H1 (cell line): ENCODE data around the gene OTUD1. TPM values are rescaled to one million over a fixed set of nuclear protein-coding genes. Genes with fewer than 3 reads are reported as not detected.

ENCODE experiments used
- CTCF ChIA-PET: fragments of 300-600 bp; sonication (Branson Sonifier 250); formaldehyde crosslinking; loops from one replicate; lab custom pipeline; 2021; ENCODE audit not compliant: partially characterized antibody; lab: Charles Lee
- POLR2A ChIA-PET: fragments of 300-600 bp; sonication (Branson Sonifier 250); formaldehyde crosslinking; loops from one replicate; lab custom pipeline; 2021; ENCODE audit warnings: inconsistent platforms; ENCODE audit not compliant: partially characterized antibody; lab: Charles Lee
- DNase-seq, 2 experiments: peaks; one replicate each; pipeline versions ENCODE4 v3.0.0 to v3.0.0-alpha.2; 2010 to 2022; ENCODE audit warnings: low spot score in 2 of 2, low read depth in 1 of 2, mixed read lengths in 1 of 2
- FAIRE-seq: peaks from 2 replicates; lab custom pipeline; 2011; peaks lifted over from hg19 to GRCh38; lab: Jason Lieb, UNC
- H2AFZ ChIP-seq: 2 replicates; pipeline ENCODE4 v1.8.1; 2012; ENCODE audit warnings: low read length, inconsistent platforms
- H2AK5ac ChIP-seq: 2 replicates; pipeline ENCODE4 v1.6.1; 2013; ENCODE audit warnings: low read depth, low read length
- H2BK120ac ChIP-seq: replicated peaks from 2 replicates; pipeline ENCODE3; 2013; ENCODE audit warnings: low read depth, low read length, inconsistent platforms
- H2BK12ac ChIP-seq: 2 replicates; pipeline ENCODE4 v1.6.1; 2013; ENCODE audit warnings: low read depth, low read length
- H2BK15ac ChIP-seq: 2 replicates; pipeline ENCODE4 v1.6.1; 2013; ENCODE audit warnings: low read length
- H2BK20ac ChIP-seq: 2 replicates; pipeline ENCODE4 v1.6.1; 2013; ENCODE audit warnings: low read length
- H2BK5ac ChIP-seq: 2 replicates; pipeline ENCODE4 v1.6.1; 2013; ENCODE audit warnings: low read depth, low read length
- H3K14ac ChIP-seq: 2 replicates; pipeline ENCODE4 v1.6.1; 2013; ENCODE audit warnings: inconsistent platforms; ENCODE audit not compliant: insufficient read length
- H3K18ac ChIP-seq: 2 replicates; pipeline ENCODE4 v1.6.1; 2013; ENCODE audit warnings: low read length; ENCODE audit errors: extremely low read depth
- H3K23ac ChIP-seq: 2 replicates; pipeline ENCODE4 v1.6.1; 2013; ENCODE audit warnings: inconsistent platforms; ENCODE audit not compliant: insufficient read length
- H3K23me2 ChIP-seq: 2 replicates; pipeline ENCODE4 v1.6.1; 2013; ENCODE audit warnings: low read depth, low read length
- H3K27ac ChIP-seq: 2 replicates; pipeline ENCODE4 v1.6.1; 2011; ENCODE audit warnings: low read depth, low read length, inconsistent platforms
- H3K27me3 ChIP-seq, 4 experiments: replicated peaks in 1 of 4; 1 replicate in 1 of 4; 2 replicates in 3 of 4; pipeline versions ENCODE4 v1.6.1 to v1.8.1; 2011 to 2013; ENCODE audit warnings: low read length in 3 of 4, mild to moderate bottlenecking in 3 of 4, inconsistent platforms in 2 of 4, mixed read lengths in 2 of 4, moderate library complexity in 1 of 4; ENCODE audit not compliant: control insufficient read depth in 3 of 4, insufficient read depth in 3 of 4; ENCODE audit errors: extremely low read depth in 1 of 4
- H3K36me3 ChIP-seq, 4 experiments: 2 replicates each; pipeline versions ENCODE4 v1.6.1 to v1.8.1; 2011 to 2013; ENCODE audit warnings: mild to moderate bottlenecking in 4 of 4, low read length in 3 of 4, moderate library complexity in 2 of 4, control low read depth in 1 of 4, inconsistent platforms in 1 of 4; ENCODE audit not compliant: insufficient read depth in 4 of 4, control insufficient read depth in 2 of 4
- H3K4ac ChIP-seq: replicated peaks from 2 replicates; pipeline ENCODE3; 2013; ENCODE audit warnings: low read length, low read depth, mixed read lengths, inconsistent platforms; ENCODE audit not compliant: insufficient read length
- H3K4me1 ChIP-seq, 4 experiments: replicated peaks in 1 of 4; 1 replicate in 1 of 4; 2 replicates in 3 of 4; pipeline versions ENCODE4 v1.6.1 to v1.8.1; 2011 to 2013; ENCODE audit warnings: low read length in 3 of 4, inconsistent platforms in 2 of 4, mixed read lengths in 1 of 4; ENCODE audit not compliant: insufficient read depth in 4 of 4, control insufficient read depth in 3 of 4
- H3K4me2 ChIP-seq, 2 experiments: 2 replicates each; pipeline versions ENCODE4 v1.6.1 to v1.8.1; 2011 to 2013; ENCODE audit warnings: low read depth in 2 of 2, low read length in 2 of 2, control low read depth in 1 of 2, inconsistent platforms in 1 of 2, mild to moderate bottlenecking in 1 of 2; ENCODE audit not compliant: insufficient read depth in 1 of 2
- H3K4me3 ChIP-seq, 4 experiments: fragments of 200-600, 300-600 bp in 1 of 4; sonication (generic), shearing (Covaris generic), sonication (Bioruptor Twin) in 1 of 4; 2 replicates each; pipeline versions ENCODE4 v1.5.1 to v1.8.1; 2011 to 2016; ENCODE audit warnings: low read length in 4 of 4, low read depth in 3 of 4, control low read depth in 2 of 4, inconsistent platforms in 2 of 4, mild to moderate bottlenecking in 2 of 4, mixed read lengths in 1 of 4, moderate library complexity in 1 of 4; ENCODE audit not compliant: insufficient read depth in 2 of 4; ENCODE audit errors: extremely low read depth in 1 of 4
- H3K56ac ChIP-seq: replicated peaks from 2 replicates; pipeline ENCODE3; 2013; ENCODE audit warnings: low read depth, mild to moderate bottlenecking, mixed read lengths, low read length, inconsistent platforms; ENCODE audit not compliant: insufficient read length
- H3K79me1 ChIP-seq: 2 replicates; pipeline ENCODE4 v1.6.1; 2013; ENCODE audit warnings: low read depth, low read length, control low read depth
- H3K79me2 ChIP-seq, 2 experiments: 2 replicates each; pipeline versions ENCODE4 v1.6.1 to v1.8.1; 2012 to 2013; ENCODE audit warnings: low read length in 2 of 2, mild to moderate bottlenecking in 2 of 2, inconsistent platforms in 1 of 2; ENCODE audit not compliant: insufficient read depth in 2 of 2, control insufficient read depth in 1 of 2
- H3K9ac ChIP-seq, 4 experiments: replicated peaks in 1 of 4; 1 replicate in 1 of 4; 2 replicates in 3 of 4; pipeline versions ENCODE4 v1.6.1 to v1.8.1; 2011 to 2013; ENCODE audit warnings: low read depth in 3 of 4, low read length in 3 of 4, control low read depth in 2 of 4, mild to moderate bottlenecking in 2 of 4, moderate library complexity in 2 of 4, inconsistent platforms in 1 of 4; ENCODE audit errors: extremely low read depth in 1 of 4
- H3K9me3 ChIP-seq, 2 experiments: 2 replicates each; pipeline versions ENCODE4 v1.6.1 to v1.8.1; 2012 to 2013; ENCODE audit warnings: mild to moderate bottlenecking in 2 of 2, moderate library complexity in 2 of 2, control low read depth in 1 of 2, inconsistent platforms in 1 of 2, low read depth in 1 of 2, low read length in 1 of 2, mixed read lengths in 1 of 2; ENCODE audit not compliant: insufficient read depth in 2 of 2
- H4K20me1 ChIP-seq, 2 experiments: replicated peaks in 1 of 2; 2 replicates each; pipeline versions ENCODE3 to v1.8.1; 2011 to 2013; ENCODE audit warnings: inconsistent platforms in 2 of 2, low read length in 2 of 2, mild to moderate bottlenecking in 1 of 2; ENCODE audit not compliant: insufficient read depth in 2 of 2, control insufficient read depth in 1 of 2
- H4K5ac ChIP-seq: 2 replicates; pipeline ENCODE4 v1.6.1; 2013; ENCODE audit warnings: low read length, low read depth, mixed read lengths, inconsistent platforms; ENCODE audit not compliant: insufficient read length
- H4K8ac ChIP-seq: 2 replicates; pipeline ENCODE4 v1.8.0; 2013; ENCODE audit warnings: mild to moderate bottlenecking, moderate library complexity, low read length, inconsistent platforms; ENCODE audit not compliant: insufficient read depth; ENCODE audit errors: extremely low read depth
- H4K91ac ChIP-seq: replicated peaks from 2 replicates; pipeline ENCODE3; 2013; ENCODE audit warnings: low read length, mixed read lengths, inconsistent platforms; ENCODE audit not compliant: insufficient read length
- CBX5 ChIP-seq: fragments of 300-800, 300-1000 bp; sonication (generic); IDR thresholded peaks from 2 replicates; pipeline ENCODE4 v1.7.1; 2016; ENCODE audit warnings: antibody characterized with exemption, low read length, low read depth
- POU5F1 ChIP-seq: IDR thresholded peaks from 2 replicates; pipeline ENCODE4 v1.6.1; 2011; ENCODE audit warnings: low read depth, mild to moderate bottlenecking, low read length, moderate library complexity
- RXRA ChIP-seq: IDR thresholded peaks from 2 replicates; pipeline ENCODE4 v1.6.1; 2011; ENCODE audit warnings: low read depth, mild to moderate bottlenecking, low read length, moderate library complexity; ENCODE audit not compliant: insufficient read depth
- SAP30 ChIP-seq: fragments of 300-600 bp; sonication (generic); IDR thresholded peaks from 2 replicates; pipeline ENCODE4 v1.7.1; 2012; ENCODE audit warnings: low read length, moderate library complexity, mild to moderate bottlenecking, inconsistent platforms; ENCODE audit not compliant: insufficient read depth, insufficient replicate concordance
- TAF1 ChIP-seq: IDR thresholded peaks from 2 replicates; pipeline ENCODE4 v1.6.1; 2011; ENCODE audit warnings: mild to moderate bottlenecking, low read depth, low read length
- WGBS, 2 experiments: shearing (Covaris generic) in 1 of 2; methylation state at CpG; one replicate each; pipeline versions ENCODE4 v1.1.6 to v1.1.7; 2013 to 2015; ENCODE audit warnings: low lambda C conversion rate in 2 of 2, mixed read lengths in 2 of 2, inconsistent platforms in 1 of 2, low coverage in 1 of 2, missing lambda C conversion rate in 1 of 2; ENCODE audit not compliant: insufficient replicate concordance in 2 of 2, insufficient coverage in 1 of 2, insufficient read length in 1 of 2; ENCODE audit errors: extremely low coverage in 1 of 2, missing lambda C conversion rate in 1 of 2; 5-methylcytosine and 5-hydroxymethylcytosine counted together
- polyA plus RNA-seq, 7 experiments: library from polyadenylated mRNA; depleted of rRNA in 3 of 7; stranded (reverse) in 5 of 7; unstranded in 2 of 7; fragments of >200 nt in 5 of 7; fragments of 200-250 nt in 2 of 7; gene quantifications; 1 replicate in 5 of 7; 2 replicates in 1 of 7; 4 replicates in 1 of 7; pipeline versions ENCODE4 v1.2.1 to v1.2.3, GENCODE V29; 2011 to 2013; ENCODE audit warnings: missing spikeins in 2 of 7, mixed read lengths in 2 of 7
- total RNA-seq: library from RNA; stranded (reverse); fragmentation: NEBNext Ultra II Directional; extraction: Animal tissue kit (Norgen Biotek cat#: 25700); gene quantifications from 2 replicates; pipeline ENCODE4 v1.2.1, GENCODE V29; 2021

The OTUD1 gene
- total and polyA plus RNA-seq, 2 of the 8 experiments (the other 6 are each of a cell fraction or from before 2014, with no cell fraction given): 1.3 to 7.1 TPM

DNA sequence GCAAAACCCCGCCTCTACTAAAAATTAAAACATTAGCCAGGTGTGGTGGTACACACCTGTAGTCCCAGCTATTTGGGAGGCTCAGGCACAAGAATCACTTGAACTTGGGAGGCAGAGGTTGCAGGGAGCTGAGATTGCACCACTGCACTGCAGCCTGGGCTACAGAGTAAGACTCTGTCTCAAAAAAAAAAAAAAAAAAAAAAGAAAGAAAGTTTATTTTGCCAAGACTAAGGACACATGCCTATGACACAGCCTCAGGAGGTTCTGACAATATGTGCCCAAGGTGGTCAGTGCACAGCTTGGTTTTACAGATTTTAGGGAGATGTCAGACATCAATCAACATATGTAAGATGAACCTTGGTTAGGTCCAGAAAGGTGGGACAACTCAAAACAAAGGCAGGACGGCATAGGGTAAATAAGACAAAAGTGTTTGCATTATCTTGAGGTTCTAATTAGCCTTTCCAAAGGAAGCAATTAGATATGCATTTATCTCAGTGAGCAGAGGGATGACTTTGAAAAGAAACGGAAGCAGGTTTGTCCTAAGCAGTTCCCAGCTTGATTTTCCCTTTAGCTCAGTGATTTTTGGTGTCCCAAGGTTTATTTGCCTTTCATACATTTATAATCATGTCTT lies 20.7 kb upstream of the OTUD1 start:
- TF ChIP-seq SAP30 (no peak), TAF1 (no peak), POU5F1 (no peak), CBX5 (no peak), RXRA (no peak)
- no peak overlapping the region for H3K27ac ChIP-seq
- H2AFZ ChIP-seq: no peak overlapping the region
- POLR2A ChIA-PET: no interaction called here
- H4K8ac ChIP-seq: no peak overlapping the region
- peaks cover 0 to 10% (median 9%) of the 10 kb centered on the region in 4 experiments; a peak in 5 of 7 replicates for H3K4me1 ChIP-seq
- H3K36me3 ChIP-seq: no peaks in the 10 kb centered on the region
- 0 out of 2 replicates have a peak overlapping the region, but pooled peaks have one; percentile 21 for H2BK12ac ChIP-seq
- H3K4ac ChIP-seq: no peak overlapping the region
- FAIRE-seq (peak; percentile 28), DNase-seq (no peak)
- no peak overlapping the region for H3K56ac ChIP-seq
- no peaks in the 10 kb centered on the region; the same call in 1 of the 2 replicates for H3K23me2 ChIP-seq
- peak overlapping the region; percentile 19; the same call in 1 of the 2 replicates for H3K18ac ChIP-seq
- H2AK5ac ChIP-seq: no peak overlapping the region
- H4K20me1 ChIP-seq: no peaks in the 10 kb centered on the region
- no peaks in the 10 kb centered on the region for H3K9me3 ChIP-seq
- no peak overlapping the region for H3K23ac ChIP-seq
- H2BK20ac ChIP-seq: peak overlapping the region; percentile 82; the same call in 1 of the 2 replicates
- CTCF ChIA-PET: interaction anchor here (0.8 to 1.5 kb wide), 2 partner anchors 79 to 257 kb away, joined by 3 to 4 read pairs; no protein-coding TSS in a partner anchor
- peak overlapping the region in 1 of 4 experiments; percentile 5; a peak in 1 of 8 replicates for H3K4me3 ChIP-seq
- H2BK15ac ChIP-seq: no peak overlapping the region
- no peak overlapping the region for H2BK120ac ChIP-seq
- H2BK5ac ChIP-seq: peak overlapping the region; percentile 69; the same call in 1 of the 2 replicates
- H4K5ac ChIP-seq: no peak overlapping the region
- H3K14ac ChIP-seq: no peak overlapping the region
- no peaks in the 10 kb centered on the region for H3K79me2 ChIP-seq
- H3K79me1 ChIP-seq: no peaks in the 10 kb centered on the region
- H3K27me3 ChIP-seq: no peaks in the 10 kb centered on the region
- 40% methylated on average over 3 of the region's 3 CpGs; no CpG with 5 or more reads in 1 of the 2 experiments for WGBS, 2 experiments
- no peak overlapping the region for H4K91ac ChIP-seq
- no peak overlapping the region for H3K9ac ChIP-seq
- H3K4me2 ChIP-seq: no peak overlapping the region
